Measurements from ENCODE around the gene POF1B.

The POF1B gene

GRCh38 chrX:85243761-85244449 is 135.6 kb downstream of the POF1B start, which contains the start of the genes SATL1 and ZNF711:
SATL1 (minus strand) TSS chrX:85243779; CDS start chrX:85108968, 134,811 bp downstream.
ZNF711 (plus strand) TSS chrX:85243991; CDS start chrX:85247573, 3,582 bp downstream.
- DNase-seq (ENCODE audit: low spot score): peak; percentile 7

- DNase-seq (ENCODE audit: low spot score): no peak
Observed at GRCh38 chrX:85243155-85243554, 136.3 kb downstream of the POF1B start.
